ENCODE data around the gene MOB2. TPM values are rescaled to one million over a fixed set of nuclear protein-coding genes. Genes with fewer than 3 reads are reported as not detected.

MOB2 gene
- total and polyA plus RNA-seq, 7 donors = 44.5 to 75.1 (median 58.1) TPM

- H3K9me3 ChIP-seq = no peaks in the 10 kb centered on the region
- intact Hi-C loops (cut with DNase I) = loop anchor here in 1 of 2 donors (2.0 to 5.0 kb wide), 2 partner anchors 40 to 234 kb away; partner anchors contain the start of gene DUSP8
- peaks cover 84% of the 10 kb centered on the region for H3K4me1 ChIP-seq
- ATAC-seq (no peak), DNase-seq (no peak)
- H3K27ac ChIP-seq = peak overlapping the region; percentile 89
- no peaks in the 10 kb centered on the region for H3K27me3 ChIP-seq (ENCODE audit: insufficient read depth in 3 of 3, low read length in 2 of 3)
- peak overlapping the region; percentile 14 for H3K4me3 ChIP-seq
- no peak for TF ChIP-seq CTCF (IDR thresholded peaks at IDR 0.05)
- 26 to 39% (median 28%) methylated on average over 20 of the region's 20 CpGs for WGBS, 3 donors
- H3K36me3 ChIP-seq (ENCODE audit: insufficient read depth in 1 of 2, low read depth in 1 of 2) = peaks cover 0 to 8% of the 10 kb centered on the region in 2 donors
Observed at GRCh38 chr11:1532606-1533341, 46.2 kb upstream of the MOB2 start.

GRCh38 chr11:1532014-1532586, 45.5 kb upstream of the MOB2 start:
- H3K27me3 ChIP-seq (ENCODE audit: insufficient read depth in 3 of 3, low read length in 2 of 3) = no peaks in the 10 kb centered on the region
- TF ChIP-seq CTCF (IDR thresholded peaks at IDR 0.05) = no peak
- peak overlapping the region; percentile 15 for H3K4me3 ChIP-seq
- WGBS, 3 donors = 24 to 31% (median 26%) methylated on average over 16 to 17 of the region's 17 CpGs
- peaks cover 0 to 8% of the 10 kb centered on the region in 2 donors for H3K36me3 ChIP-seq (ENCODE audit: insufficient read depth in 1 of 2, low read depth in 1 of 2)
- intact Hi-C loops (cut with DNase I) = loop anchor here in 1 of 2 donors (2.0 to 5.0 kb wide), 2 partner anchors 40 to 233 kb away; partner anchors contain the start of gene DUSP8
- H3K4me1 ChIP-seq = peaks cover 89% of the 10 kb centered on the region
- ATAC-seq (peak; percentile 88 to 90 (median 90)), DNase-seq (peak; percentile 78 to 91)
- H3K9me3 ChIP-seq = no peaks in the 10 kb centered on the region
- peak overlapping the region; percentile 89 for H3K27ac ChIP-seq

GRCh38 chr11:1531449-1532013, 45.0 kb upstream of the MOB2 start:
- H3K4me1 ChIP-seq = peaks cover 90% of the 10 kb centered on the region
- H3K36me3 ChIP-seq (ENCODE audit: insufficient read depth in 1 of 2, low read depth in 1 of 2) = peaks cover 0 to 8% of the 10 kb centered on the region in 2 donors
- DNase-seq (no peak), ATAC-seq (peak; percentile 39 to 69 (median 54))
- no peak for TF ChIP-seq CTCF (IDR thresholded peaks at IDR 0.05)
- no peaks in the 10 kb centered on the region for H3K9me3 ChIP-seq
- peak overlapping the region; percentile 15 for H3K4me3 ChIP-seq
- intact Hi-C loops (cut with DNase I) = loop anchor here in 1 of 2 donors (2.0 to 5.0 kb wide), 2 partner anchors 41 to 233 kb away; partner anchors contain the start of gene DUSP8
- no peaks in the 10 kb centered on the region for H3K27me3 ChIP-seq (ENCODE audit: insufficient read depth in 3 of 3, low read length in 2 of 3)
- peak overlapping the region; percentile 89 for H3K27ac ChIP-seq
- WGBS, 3 donors = 28 to 40% (median 32%) methylated on average over 12 of the region's 12 CpGs

- 61 to 79% (median 63%) methylated on average over 18 to 19 of the region's 19 CpGs for WGBS, 3 donors
- Histone ChIP-seq H3K4me3 (peak overlapping the region; percentile 15), H3K4me1 (peaks cover 90% of the 10 kb centered on the region), H3K36me3 (ENCODE audit: insufficient read depth in 1 of 2, low read depth in 1 of 2) (peaks cover 0 to 6% of the 10 kb centered on the region in 2 donors), H3K27me3 (ENCODE audit: insufficient read depth in 3 of 3, low read length in 2 of 3) (no peaks in the 10 kb centered on the region), H3K9me3 (no peaks in the 10 kb centered on the region), H3K27ac (peak overlapping the region; percentile 89)
- TF ChIP-seq CTCF (IDR thresholded peaks at IDR 0.05) = no peak
- DNase-seq (no peak), ATAC-seq (no peak)
- intact Hi-C loops (cut with DNase I) = loop anchor here in 1 of 2 donors (5.0 kb wide), 1 partner anchor 41 kb away; the partner anchor contains the start of gene DUSP8
Observed at GRCh38 chr11:1530686-1531448, 44.3 kb upstream of the MOB2 start.

All from psoas muscle (tissue), 8 donors.